Nucleus accumbens (tissue), 56 donors: Measurements from ENCODE around the gene DSCAML1.

ENCODE experiments used
- DNase-seq, 56 donors: peaks; one replicate each; lab custom pipeline; 2025; lab: John Stamatoyannopoulos, UW

The DSCAML1 gene

DNA sequence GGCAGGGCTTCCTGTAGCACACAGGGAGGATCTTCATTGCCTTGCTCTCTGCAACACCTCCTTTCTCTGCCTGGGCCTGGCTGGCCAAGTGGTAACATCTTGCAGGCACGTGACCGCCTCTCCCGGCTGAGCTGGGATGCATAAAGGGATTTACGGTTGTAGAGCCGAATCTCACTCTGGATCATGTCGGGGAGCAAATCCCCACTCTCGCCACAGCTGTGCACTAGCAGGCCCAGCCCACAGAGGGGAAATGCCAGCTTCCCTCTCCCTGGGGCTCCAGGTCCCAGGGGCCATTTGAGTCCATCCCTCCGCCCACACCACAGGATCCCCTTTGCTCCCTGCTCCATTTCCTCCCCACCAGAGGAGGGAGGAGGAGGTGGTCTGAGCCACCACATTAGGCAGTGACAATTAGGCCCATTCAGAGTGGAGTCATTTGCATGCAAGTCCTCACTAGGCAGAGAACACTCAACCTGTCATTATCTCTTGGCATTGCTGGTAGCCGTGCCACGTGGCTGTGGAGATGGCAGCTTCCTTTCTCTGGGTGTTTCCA, 196.7 kb downstream of the DSCAML1 start:
- peak in 52 of 56 donors; percentile 31 to 90 (median 78) for DNase-seq

GRCh38 chr11:117597071-117597470, 199.9 kb downstream of the DSCAML1 start:
- peak in 2 of 56 donors; percentile 16 to 27 for DNase-seq

DNA sequence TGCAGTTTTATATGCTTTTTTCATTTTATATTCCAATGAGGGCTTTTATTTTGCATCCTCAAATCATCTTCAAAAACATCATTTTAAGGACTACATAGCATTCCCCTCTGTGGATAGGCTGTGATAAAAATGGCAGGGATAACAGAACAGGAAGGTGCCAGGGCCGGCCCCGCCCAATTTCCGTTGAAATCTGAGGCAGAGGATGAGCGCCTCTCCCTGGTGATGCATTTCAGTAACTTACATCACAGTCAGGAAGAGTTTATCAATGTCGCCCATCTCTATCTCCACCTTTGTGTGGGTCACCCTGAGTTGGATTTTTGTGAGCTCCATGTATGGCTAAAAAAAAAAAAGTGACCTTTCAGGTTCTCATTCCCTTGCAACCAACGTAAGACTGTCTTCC, 201.6 kb downstream of the DSCAML1 start:
- no peak for DNase-seq

GRCh38 chr11:117594721-117595120, 202.3 kb downstream of the DSCAML1 start:
- no peak for DNase-seq

GRCh38 chr11:117593065-117593464, 204.0 kb downstream of the DSCAML1 start:
- no peak for DNase-seq

DNA sequence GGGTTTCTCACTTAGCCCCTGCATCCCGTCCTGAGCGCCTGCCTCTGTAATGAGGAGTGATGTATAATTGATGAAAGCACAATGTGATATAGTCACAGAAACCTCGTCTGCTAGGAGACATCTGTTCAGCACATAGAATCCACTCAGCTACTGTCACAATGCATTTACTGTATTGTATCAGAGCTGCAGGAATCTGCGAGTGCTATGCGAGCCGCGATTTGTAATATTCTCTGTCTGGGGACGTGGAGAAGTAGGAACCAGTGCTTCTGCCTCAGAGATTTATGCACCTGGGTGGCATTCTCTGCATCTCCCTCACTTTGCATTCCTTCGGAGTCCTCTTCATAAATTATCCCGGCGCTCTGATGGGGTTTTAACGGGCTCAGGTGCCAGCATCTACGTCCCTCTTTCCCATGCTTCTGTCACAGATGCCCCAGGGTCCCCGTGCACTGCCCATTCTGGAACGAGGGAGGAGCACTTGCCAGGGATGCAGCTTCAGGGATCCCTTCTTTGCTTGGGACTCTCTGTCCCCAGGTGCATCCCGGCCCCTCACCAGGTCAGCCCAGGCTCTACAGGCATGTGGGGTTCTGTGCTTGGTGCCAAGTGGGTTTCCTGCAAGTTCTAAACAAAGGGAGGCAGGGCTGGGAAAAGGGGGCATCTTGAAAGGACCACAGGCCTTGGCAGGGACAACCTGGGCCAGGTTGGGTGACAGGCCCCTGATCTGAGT, 205.5 kb downstream of the DSCAML1 start:
- DNase-seq: peak in 2 of 56 donors; percentile 8 to 13

GRCh38 chr11:117589063-117589462, 208.0 kb downstream of the DSCAML1 start:
- DNase-seq: no peak

GRCh38 chr11:117588166-117588810, 208.7 kb downstream of the DSCAML1 start:
- DNase-seq: no peak

- DNase-seq: no peak
Measured at GRCh38 chr11:117587416-117587815, 209.6 kb downstream of the DSCAML1 start.

GRCh38 chr11:117586392-117586791, 210.6 kb downstream of the DSCAML1 start:
- DNase-seq: no peak

DNA sequence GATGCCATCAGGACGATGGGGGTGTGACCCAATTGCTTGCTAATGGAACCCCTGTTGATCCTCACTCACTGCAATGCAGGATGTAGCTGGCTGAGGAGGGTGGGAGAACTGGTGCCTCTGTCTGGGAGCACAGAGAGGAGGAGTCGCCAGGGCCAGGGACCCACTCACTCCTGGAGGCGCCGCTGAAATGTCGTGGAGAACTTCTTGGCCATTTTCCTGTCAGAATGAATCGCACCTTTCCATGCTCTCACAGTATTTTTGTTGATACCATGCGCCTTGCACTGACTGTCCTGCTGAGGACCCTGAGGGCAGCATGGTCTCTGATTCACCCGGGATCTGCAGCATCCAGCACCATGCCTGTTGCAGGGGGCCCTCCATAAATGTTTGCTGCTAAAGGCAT, 211.4 kb downstream of the DSCAML1 start:
- DNase-seq: no peak

- peak in 2 of 56 donors; percentile 20 to 58 for DNase-seq
Measured at GRCh38 chr11:117584056-117584830, 212.8 kb downstream of the DSCAML1 start.

GRCh38 chr11:117583063-117583801, 213.8 kb downstream of the DSCAML1 start:
- DNase-seq: peak in 24 of 56 donors; percentile 11 to 66 (median 39)

GRCh38 chr11:117582433-117582832, 214.6 kb downstream of the DSCAML1 start:
- peak in 1 of 56 donors; percentile 27 for DNase-seq

- DNase-seq: no peak
Measured at GRCh38 chr11:117580866-117581265, 216.2 kb downstream of the DSCAML1 start.

DNA sequence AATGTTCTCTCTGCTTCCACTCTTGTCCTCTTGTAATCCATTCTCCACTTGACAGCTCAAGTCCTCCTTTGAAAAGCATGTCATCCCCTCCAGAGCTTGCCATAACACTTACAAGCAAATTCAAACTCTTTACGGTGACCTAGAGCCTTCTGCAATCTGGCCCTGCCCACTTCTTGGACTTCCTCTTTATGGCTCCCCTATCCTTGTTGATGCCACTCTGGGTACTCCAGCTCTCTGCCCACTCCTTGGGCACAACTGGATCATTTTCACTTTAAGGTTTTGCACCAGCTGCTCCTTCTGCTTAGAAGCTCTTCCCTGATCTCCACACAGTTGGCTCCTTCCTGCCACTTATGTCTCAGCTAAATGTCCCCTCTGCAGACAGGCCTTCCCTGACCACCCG, 217.9 kb downstream of the DSCAML1 start:
- no peak for DNase-seq

DNA sequence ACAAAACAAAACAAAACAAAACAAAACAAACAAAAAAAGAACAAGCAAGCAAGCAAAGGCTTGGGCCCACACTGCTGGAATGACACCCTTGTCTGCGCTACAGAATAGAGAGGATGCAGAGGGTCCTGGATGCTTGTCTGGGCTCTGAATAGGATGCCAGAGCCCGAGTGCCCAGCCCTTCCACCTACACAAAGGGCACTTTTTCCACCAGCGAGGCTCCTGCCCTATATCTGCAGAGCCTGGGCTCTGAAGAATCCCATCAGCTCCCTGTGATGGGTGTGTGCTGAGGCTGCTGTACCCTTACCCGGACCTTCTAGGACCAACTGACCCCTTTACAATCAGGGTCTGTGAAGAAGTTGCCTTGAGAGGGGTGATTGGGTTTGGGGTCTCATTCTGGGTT, 221.2 kb downstream of the DSCAML1 start:
- DNase-seq: no peak

GRCh38 chr11:117574551-117574950, 222.5 kb downstream of the DSCAML1 start:
- no peak for DNase-seq

- no peak for DNase-seq
Measured at GRCh38 chr11:117573326-117573725, 223.7 kb downstream of the DSCAML1 start.

GRCh38 chr11:117572671-117573070, 224.3 kb downstream of the DSCAML1 start:
- no peak for DNase-seq
